Mesothelial cell of epicardium (in vitro differentiated cells): Measurements from ENCODE around the gene MUC5AC. TPM values are rescaled to one million over a fixed set of nuclear protein-coding genes. Genes with fewer than 3 reads are reported as not detected.

Experiments used
- DNase-seq, 2 experiments: peaks; one replicate each; pipeline ENCODE4 v3.0.0; 2021; ENCODE audit warnings: low spot score in 2 of 2; ENCODE audit not compliant: unreplicated experiment in 2 of 2
- H3K27ac Mint-ChIP-seq: 2 replicates; pipeline ENCODE4 v1.8.0; 2021; ENCODE audit warnings: mixed read lengths
- H3K27me3 Mint-ChIP-seq: 2 replicates; pipeline ENCODE4 v1.8.0; 2021; ENCODE audit warnings: low read depth, mixed read lengths
- H3K36me3 Mint-ChIP-seq: 2 replicates; pipeline ENCODE4 v1.8.0; 2021; ENCODE audit warnings: mixed read lengths
- H3K4me1 Mint-ChIP-seq: 2 replicates; pipeline ENCODE4 v1.8.0; 2021; ENCODE audit warnings: mixed read lengths
- H3K4me3 Mint-ChIP-seq: 2 replicates; pipeline ENCODE4 v1.8.0; 2021; ENCODE audit warnings: mild to moderate bottlenecking, moderate library complexity, mixed read lengths
- H3K9me3 Mint-ChIP-seq: 2 replicates; pipeline ENCODE4 v1.8.0; 2021; ENCODE audit warnings: mixed read lengths
- CTCF ChIP-seq: fragments of 200-600 bp; sonication (generic); IDR thresholded peaks from one replicate; pipeline ENCODE4 v1.5.0; 2021; ENCODE audit warnings: antibody characterized with exemption; ENCODE audit not compliant: unreplicated experiment
- total RNA-seq: library from RNA; stranded (reverse); gene quantifications from 3 replicates; pipeline ENCODE4 v1.2.1, GENCODE V29; 2021

The MUC5AC gene
- total RNA-seq, 1 donor from 2014 or later, result not detected

GRCh38 chr11:1229471-1230120 lies 71.8 kb downstream of the MUC5AC start:
- H3K27me3 Mint-ChIP-seq, result peaks cover 3% of the 10 kb centered on the region
- no peak for DNase-seq
- no peak for TF ChIP-seq CTCF
- no peaks in the 10 kb centered on the region for H3K4me1 Mint-ChIP-seq
- H3K9me3 Mint-ChIP-seq, result no peaks in the 10 kb centered on the region
- no peak overlapping the region for H3K27ac Mint-ChIP-seq
- H3K4me3 Mint-ChIP-seq, result no peak overlapping the region
- H3K36me3 Mint-ChIP-seq, result no peaks in the 10 kb centered on the region

GRCh38 chr11:1230121-1230455 lies 72.3 kb downstream of the MUC5AC start:
- H3K4me1 Mint-ChIP-seq, result no peaks in the 10 kb centered on the region
- no peaks in the 10 kb centered on the region for H3K9me3 Mint-ChIP-seq
- no peaks in the 10 kb centered on the region for H3K36me3 Mint-ChIP-seq
- no peak for TF ChIP-seq CTCF
- no peak for DNase-seq
- H3K27me3 Mint-ChIP-seq, result peaks cover 3% of the 10 kb centered on the region
- H3K27ac Mint-ChIP-seq, result no peak overlapping the region
- H3K4me3 Mint-ChIP-seq, result no peak overlapping the region

- no peak overlapping the region for H3K4me3 Mint-ChIP-seq
- DNase-seq, result no peak
- H3K27me3 Mint-ChIP-seq, result peaks cover 3% of the 10 kb centered on the region
- H3K9me3 Mint-ChIP-seq, result no peaks in the 10 kb centered on the region
- no peak for TF ChIP-seq CTCF
- H3K4me1 Mint-ChIP-seq, result no peaks in the 10 kb centered on the region
- no peaks in the 10 kb centered on the region for H3K36me3 Mint-ChIP-seq
- H3K27ac Mint-ChIP-seq, result no peak overlapping the region
Measured at GRCh38 chr11:1230456-1231395, 73.0 kb downstream of the MUC5AC start.

- TF ChIP-seq CTCF, result no peak
- H3K27me3 Mint-ChIP-seq, result peaks cover 3% of the 10 kb centered on the region
- H3K9me3 Mint-ChIP-seq, result no peaks in the 10 kb centered on the region
- no peak for DNase-seq
- no peak overlapping the region for H3K27ac Mint-ChIP-seq
- no peaks in the 10 kb centered on the region for H3K4me1 Mint-ChIP-seq
- no peak overlapping the region for H3K4me3 Mint-ChIP-seq
- H3K36me3 Mint-ChIP-seq, result no peaks in the 10 kb centered on the region
Measured at GRCh38 chr11:1231396-1232020, 73.8 kb downstream of the MUC5AC start.

GRCh38 chr11:1232021-1232882 lies 74.5 kb downstream of the MUC5AC start:
- Mint-ChIP-seq H3K4me1 (no peaks in the 10 kb centered on the region), H3K36me3 (no peaks in the 10 kb centered on the region), H3K9me3 (no peaks in the 10 kb centered on the region), H3K27me3 (peaks cover 3% of the 10 kb centered on the region), H3K27ac (no peak overlapping the region), H3K4me3 (no peak overlapping the region)
- no peak for DNase-seq
- TF ChIP-seq CTCF, result no peak
